ENCODE data around the gene LDHA.
A peak's percentile ranks its signal among the peaks of the same experiment; 100 is the strongest.
"Not testable (repeated sequence)": the region's sequence is repeated elsewhere in the genome, so short reads cannot be mapped to it uniquely, and the experiment has no call there.

Gene LDHA

GRCh38 chr11:18394928-18395734 is 768 bp downstream of the LDHA start:
- DNase-seq = no peak

DNA sequence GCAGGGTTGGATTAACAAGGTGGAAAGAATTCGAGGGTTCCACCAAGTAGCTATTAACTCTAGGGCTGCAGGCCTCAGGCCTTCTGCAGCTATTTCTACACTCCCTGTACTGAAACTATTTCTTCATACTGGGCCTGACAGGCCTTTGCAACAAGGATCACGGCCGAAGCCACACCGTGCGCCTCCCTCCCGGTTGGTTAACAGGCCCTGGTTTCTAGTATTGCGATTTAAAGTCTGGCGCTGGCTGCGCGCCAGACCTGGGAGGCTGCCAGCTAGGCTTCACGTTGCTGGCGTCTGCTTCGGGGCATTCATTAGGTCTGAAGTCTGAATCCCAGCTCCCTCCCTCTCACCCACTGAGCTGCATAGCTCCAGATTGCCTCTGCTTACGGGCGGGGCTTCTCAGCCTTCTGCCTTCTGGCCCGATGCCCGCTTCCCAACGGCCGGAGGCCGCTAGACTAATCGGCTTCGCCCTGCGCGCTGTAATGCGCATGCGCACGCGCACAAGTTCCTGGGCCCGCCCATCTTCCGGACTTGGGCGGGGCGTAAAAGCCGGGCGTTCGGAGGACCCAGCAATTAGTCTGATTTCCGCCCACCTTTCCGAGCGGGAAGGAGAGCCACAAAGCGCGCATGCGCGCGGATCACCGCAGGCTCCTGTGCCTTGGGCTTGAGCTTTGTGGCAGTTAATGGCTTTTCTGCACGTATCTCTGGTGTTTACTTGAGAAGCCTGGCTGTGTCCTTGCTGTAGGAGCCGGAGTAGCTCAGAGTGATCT is 1.6 kb downstream of the LDHA start:
- peak; percentile 86 for DNase-seq

- DNase-seq = no peak
Measured at GRCh38 chr11:18397921-18398320, 3.6 kb downstream of the LDHA start.

GRCh38 chr11:18401077-18401476 is 6.7 kb downstream of the LDHA start:
- DNase-seq = not testable (repeated sequence)

- no peak for DNase-seq
Measured at GRCh38 chr11:18404062-18404461, 9.7 kb downstream of the LDHA start.

DNA sequence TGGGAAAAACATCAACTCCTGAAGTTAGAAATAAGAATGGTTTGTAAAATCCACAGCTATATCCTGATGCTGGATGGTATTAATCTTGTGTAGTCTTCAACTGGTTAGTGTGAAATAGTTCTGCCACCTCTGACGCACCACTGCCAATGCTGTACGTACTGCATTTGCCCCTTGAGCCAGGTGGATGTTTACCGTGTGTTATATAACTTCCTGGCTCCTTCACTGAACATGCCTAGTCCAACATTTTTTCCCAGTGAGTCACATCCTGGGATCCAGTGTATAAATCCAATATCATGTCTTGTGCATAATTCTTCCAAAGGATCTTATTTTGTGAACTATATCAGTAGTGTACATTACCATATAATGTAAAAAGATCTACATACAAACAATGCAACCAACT is 13.0 kb downstream of the LDHA start:
- DNase-seq = not testable (repeated sequence)

- no peak for DNase-seq
Measured at GRCh38 chr11:18408558-18409291, 14.4 kb downstream of the LDHA start.

- DNase-seq = no peak
Measured at GRCh38 chr11:18416459-18416858, 22.1 kb downstream of the LDHA start.

- DNase-seq = no peak
Measured at GRCh38 chr11:18419040-18419439, 24.7 kb downstream of the LDHA start.

- no peak for DNase-seq
Measured at GRCh38 chr11:18420067-18420466, 25.7 kb downstream of the LDHA start.

DNA sequence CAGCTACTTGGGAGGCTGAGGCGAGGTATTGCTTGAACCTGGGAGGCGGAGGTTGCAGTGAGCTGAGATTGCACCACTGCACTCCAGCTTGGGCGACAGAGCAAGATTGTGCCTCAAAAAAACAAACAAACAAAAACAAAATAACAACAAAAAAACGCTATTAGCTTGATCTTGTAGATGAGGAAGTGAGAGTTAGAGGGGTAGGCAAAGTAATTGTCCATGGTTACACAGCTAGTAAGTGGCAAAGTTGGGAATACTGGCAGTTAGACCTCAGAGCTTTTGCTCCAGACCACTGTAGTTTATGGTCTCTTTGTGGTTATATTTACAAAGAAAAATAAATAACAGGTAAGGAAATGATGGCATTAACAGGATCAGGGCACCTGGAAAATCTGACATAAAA is 32.9 kb downstream of the LDHA start:
- DNase-seq = no peak

DNA sequence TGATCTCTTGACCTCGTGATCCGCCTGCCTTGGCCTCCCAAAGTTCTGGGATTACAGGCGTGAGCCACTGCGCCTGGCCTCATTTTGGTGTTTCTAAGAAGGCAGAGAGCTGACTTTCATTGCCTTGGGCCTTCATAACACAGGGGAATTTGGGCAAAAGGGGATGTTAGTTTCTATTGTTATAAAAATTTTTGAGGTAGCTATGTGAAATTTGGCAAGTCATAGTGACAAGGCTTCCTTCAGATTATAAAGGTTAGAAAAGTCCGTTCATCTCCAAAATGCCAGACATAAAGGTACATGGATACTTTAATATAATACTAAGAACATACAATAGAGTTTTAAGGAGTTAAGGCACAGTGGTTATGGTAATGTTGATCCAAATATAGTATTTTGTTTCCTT is 35.0 kb downstream of the LDHA start:
- DNase-seq = no peak

DNA sequence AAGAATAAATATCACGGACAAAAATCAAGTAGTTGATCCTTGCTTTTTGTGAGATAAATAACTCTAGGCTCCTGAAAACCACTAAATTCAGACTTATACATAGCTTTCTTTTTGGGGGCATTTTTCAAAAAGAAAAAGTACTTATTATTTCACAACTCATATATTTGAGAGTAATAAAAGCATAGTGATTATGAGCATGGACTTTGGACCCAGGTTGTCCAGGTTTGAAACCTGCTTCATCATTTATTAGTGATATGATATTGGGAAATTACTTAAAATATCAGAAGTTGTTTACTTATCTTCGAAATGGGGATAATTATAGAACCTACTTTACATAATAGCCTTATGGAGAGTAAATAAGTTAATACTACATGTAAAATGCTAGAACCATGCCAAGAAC is 44.3 kb downstream of the LDHA start:
- DNase-seq = no peak

- DNase-seq = no peak
Measured at GRCh38 chr11:18449251-18449650, 54.9 kb downstream of the LDHA start.

DNA sequence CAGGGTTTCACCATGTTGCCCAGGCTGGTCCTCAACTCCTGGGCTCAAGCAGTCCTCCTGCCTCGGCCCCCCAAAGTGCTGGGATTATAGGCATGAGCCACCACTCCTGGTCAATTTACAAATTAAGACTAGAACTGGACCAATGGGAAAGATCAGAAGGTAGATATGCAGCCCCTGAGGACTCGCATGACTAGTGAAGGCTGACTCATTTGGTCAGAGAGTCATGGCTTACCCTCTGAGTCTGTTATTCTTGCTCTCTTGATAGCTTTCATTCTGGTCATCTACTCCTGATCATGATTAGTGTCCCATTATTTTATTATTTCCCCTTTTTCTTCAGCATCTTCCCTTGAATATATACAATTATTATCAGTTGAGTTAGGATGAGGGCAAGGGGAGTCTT is 58.6 kb downstream of the LDHA start:
- no peak for DNase-seq

GRCh38 chr11:18455686-18456372 is 61.5 kb downstream of the LDHA start, which contains the start of gene LDHAL6A:
Gene LDHAL6A, plus strand, starts transcription at chr11:18455856. Its CDS starts 825 bp downstream, at chr11:18456681.
- DNase-seq = no peak

DNA sequence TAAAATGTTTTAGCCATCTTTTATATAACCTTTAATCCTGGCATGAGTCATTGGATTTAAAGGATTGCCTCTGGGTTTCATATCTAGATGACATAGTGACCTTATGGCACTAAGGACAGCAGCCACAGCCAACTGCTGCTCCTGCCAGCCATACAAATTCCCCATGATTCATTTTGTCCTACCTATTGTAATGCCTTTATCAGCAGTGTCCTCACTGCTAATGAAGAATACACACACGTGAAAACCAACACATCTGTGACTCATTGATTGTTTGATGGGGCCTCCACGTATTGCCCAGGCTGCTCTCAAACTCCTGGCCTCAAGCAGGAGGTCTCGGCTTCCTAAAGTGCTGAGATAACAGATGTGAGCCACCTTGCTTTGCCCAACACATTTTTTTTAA is 63.1 kb downstream of the LDHA start:
- DNase-seq = no peak
